HepG2 (cell line): ENCODE measurements around the gene TUBGCP5. TPM values are rescaled to one million over a fixed set of nuclear protein-coding genes. Genes with fewer than 3 reads are reported as not detected.

ENCODE experiments used
- ARHGAP35 ChIP-seq: sonication (generic); formaldehyde crosslinking; IDR thresholded peaks from 2 replicates; pipeline ENCODE4 v1.9.0; 2022; ENCODE audit warnings: mild to moderate bottlenecking, inconsistent platforms, moderate library complexity, missing genetic modification reagents, borderline replicate concordance
- DMAP1 ChIP-seq: IDR thresholded peaks from 2 replicates; pipeline ENCODE4 v1.6.1; 2016
- LCORL ChIP-seq, 2 experiments: fragments of 450-650 bp in 1 of 2; sonication (generic) in 1 of 2; formaldehyde crosslinking in 1 of 2; IDR thresholded peaks; 2 replicates each; pipeline versions ENCODE4 v1.5.0 to v1.6.1; 2017 to 2020; ENCODE audit warnings: antibody characterized with exemption in 1 of 2, missing genetic modification reagents in 1 of 2
- MYC ChIP-seq: sonication (generic); formaldehyde crosslinking; IDR thresholded peaks from 2 replicates; pipeline ENCODE4 v1.9.0; 2021; ENCODE audit warnings: missing genetic modification reagents, borderline replicate concordance
- MZF1 ChIP-seq: sonication (generic); formaldehyde crosslinking; IDR thresholded peaks from 2 replicates; pipeline ENCODE4 v1.8.1; 2023; ENCODE audit warnings: mild to moderate bottlenecking, missing genetic modification reagents, borderline replicate concordance
- PPARG ChIP-seq: conservative IDR thresholded peaks from 2 replicates; pipeline ENCODE4 v1.6.1; 2016; ENCODE audit warnings: missing biosample characterization, missing genetic modification reagents
- RFX1 ChIP-seq: fragments of 450-650 bp; IDR thresholded peaks from 2 replicates; pipeline ENCODE4 v1.6.1; 2017
- TBX2 ChIP-seq: sonication (generic); formaldehyde crosslinking; IDR thresholded peaks from 2 replicates; pipeline ENCODE4 v1.5.0; 2020; ENCODE audit warnings: missing genetic modification reagents, mild to moderate bottlenecking, borderline replicate concordance
- THAP7 ChIP-seq: sonication (generic); formaldehyde crosslinking; IDR thresholded peaks from 2 replicates; pipeline ENCODE4 v1.8.1; 2023; ENCODE audit warnings: mild to moderate bottlenecking, missing genetic modification reagents
- XRCC5 ChIP-seq: fragments of 200-400 bp; formaldehyde crosslinking; optimal IDR thresholded peaks from 2 replicates; pipeline ENCODE3; 2017; ENCODE audit warnings: mild to moderate bottlenecking, low read length
- ZEB1 ChIP-seq: IDR thresholded peaks from 2 replicates; pipeline ENCODE4 v1.6.1; 2012; ENCODE audit warnings: mild to moderate bottlenecking, low read depth, inconsistent platforms; ENCODE audit not compliant: insufficient replicate concordance
- ZFYVE20 ChIP-seq: sonication (generic); formaldehyde crosslinking; IDR thresholded peaks from 2 replicates; pipeline ENCODE4 v1.8.0; 2023; ENCODE audit warnings: low read depth, mild to moderate bottlenecking, moderate library complexity, missing genetic modification reagents, borderline replicate concordance
- ZNF253 ChIP-seq: sonication (generic); formaldehyde crosslinking; IDR thresholded peaks from 2 replicates; pipeline ENCODE4 v1.8.0; 2022; ENCODE audit warnings: mild to moderate bottlenecking, missing genetic modification reagents, borderline replicate concordance
- ZNF333 ChIP-seq: sonication (generic); formaldehyde crosslinking; IDR thresholded peaks from 2 replicates; pipeline ENCODE4 v1.4.0; 2020; ENCODE audit warnings: mild to moderate bottlenecking, missing genetic modification reagents, borderline replicate concordance
- ZNF431 ChIP-seq: sonication (generic); formaldehyde crosslinking; IDR thresholded peaks from 2 replicates; pipeline ENCODE4 v1.9.0; 2022; ENCODE audit warnings: missing genetic modification reagents, low read depth, mild to moderate bottlenecking, borderline replicate concordance
- ZNF563 ChIP-seq: sonication (generic); formaldehyde crosslinking; IDR thresholded peaks from 2 replicates; pipeline ENCODE4 v1.8.0; 2022; ENCODE audit warnings: mild to moderate bottlenecking, moderate library complexity, missing genetic modification reagents
- ZNF740 ChIP-seq: sonication (generic); formaldehyde crosslinking; IDR thresholded peaks from 2 replicates; pipeline ENCODE4 v1.4.0; 2020; ENCODE audit warnings: missing genetic modification reagents
- ZNF768 ChIP-seq: sonication (generic); formaldehyde crosslinking; IDR thresholded peaks from 2 replicates; pipeline ENCODE4 v1.4.0; 2020; ENCODE audit warnings: missing genetic modification reagents
- ZNF891 ChIP-seq: sonication (generic); formaldehyde crosslinking; IDR thresholded peaks from 2 replicates; pipeline ENCODE4 v1.5.0; 2020; ENCODE audit warnings: mild to moderate bottlenecking, missing genetic modification reagents
- ZSCAN29 ChIP-seq: sonication (generic); formaldehyde crosslinking; conservative IDR thresholded peaks from 2 replicates; pipeline ENCODE4 v1.4.0; 2020; ENCODE audit warnings: mild to moderate bottlenecking, missing genetic modification reagents
- polyA plus RNA-seq, 8 experiments: library from polyadenylated mRNA; depleted of rRNA in 3 of 8; stranded (reverse) in 7 of 8; unstranded in 1 of 8; fragments of >200 nt; fragmentation: Illumina TruSeq in 4 of 8; extraction: Trizol in 4 of 8; gene quantifications; 2 replicates each; pipeline versions ENCODE4 v1.2.1 to v1.2.3, GENCODE V29; 2011 to 2016; ENCODE audit warnings: low read depth in 4 of 8, missing spikeins in 1 of 8, mixed read lengths in 1 of 8; ENCODE audit not compliant: insufficient read depth in 1 of 8
- total RNA-seq, 5 experiments: library from RNA; depleted of rRNA; stranded (reverse); fragments of >200 nt; fragmentation: Illumina TruSeq; extraction: Trizol; gene quantifications; 2 replicates each; pipeline ENCODE4 v1.2.3, GENCODE V29; 2016; ENCODE audit warnings: low read depth in 1 of 5

The TUBGCP5 gene
- total and polyA plus RNA-seq, 2 of the 13 experiments (the other 11 are each of a cell fraction or from before 2014, with no cell fraction given), result 7.2 to 25.0 TPM

GRCh38 chr15:22980189-22981050, 58.9 kb downstream of the TUBGCP5 start, which contains the start of gene CYFIP1 (continued):
- TF ChIP-seq THAP7, result 0 out of 2 replicates have a peak, but pooled peaks have one; percentile 42
- TF ChIP-seq ZNF431 (CRISPR knock-in tag), result no peak
- TF ChIP-seq ZEB1, result peak; percentile 42
- TF ChIP-seq ZNF768 (CRISPR knock-in tag), result peak; percentile 72; the same call in 1 of the 2 replicates
- peak; percentile 46; the same call in 1 of the 2 replicates for TF ChIP-seq ZNF333
- TF ChIP-seq ZNF891, result no peak
- peak; percentile 28; the same call in 1 of the 2 replicates for TF ChIP-seq MYC
- TF ChIP-seq LCORL (IDR thresholded peaks at IDR 0.05), result no peak
- TF ChIP-seq LCORL (CRISPR knock-in tag; IDR thresholded peaks at IDR 0.05), result peak; percentile 87
- peak; percentile 14; the same call in 1 of the 2 replicates for TF ChIP-seq PPARG (CRISPR knock-in tag)
- TF ChIP-seq ZNF563 (CRISPR knock-in tag), result peak; percentile 23; the same call in 1 of the 2 replicates
- TF ChIP-seq DMAP1, result 0 out of 2 replicates have a peak, but pooled peaks have one; percentile 22
- TF ChIP-seq TBX2 (CRISPR knock-in tag), result peak; percentile 47; the same call in 1 of the 2 replicates
- TF ChIP-seq ARHGAP35, result peak; percentile 75; the same call in 1 of the 2 replicates
- no peak for TF ChIP-seq RFX1
- no peak for TF ChIP-seq MZF1
- TF ChIP-seq ZNF740, result 0 out of 2 replicates have a peak, but pooled peaks have one; percentile 58
- 0 out of 2 replicates have a peak, but pooled peaks have one; percentile 49 for TF ChIP-seq ZNF253 (CRISPR knock-in tag)
- TF ChIP-seq ZSCAN29 (CRISPR knock-in tag), result no peak
- no peak for TF ChIP-seq ZFYVE20 (CRISPR knock-in tag)
- TF ChIP-seq XRCC5, result no peak
